MG63 (cell line): ENCODE data around the gene PHKA2. TPM values are rescaled to one million over a fixed set of nuclear protein-coding genes. Genes with fewer than 3 reads are reported as not detected.
"Not testable (repeated sequence)": the region's sequence is repeated elsewhere in the genome, so short reads cannot be mapped to it uniquely, and the experiment has no call there.

ENCODE experiments used
- DNase-seq: peaks from one replicate; pipeline ENCODE4 v3.0.0-alpha.2; 2020
- H3K27me3 ChIP-seq: fragments of 250-450 bp; sonication (Bioruptor Pico); 2 replicates; pipeline ENCODE4 v1.5.1; 2020; ENCODE audit warnings: mild to moderate bottlenecking, moderate library complexity
- H3K36me3 ChIP-seq: fragments of 250-450 bp; sonication (Bioruptor Pico); 2 replicates; pipeline ENCODE4 v1.5.1; 2020; ENCODE audit warnings: mild to moderate bottlenecking, moderate library complexity
- H3K4me3 ChIP-seq: fragments of 250-450 bp; sonication (Bioruptor Pico); 2 replicates; pipeline ENCODE4 v1.5.1; 2020; ENCODE audit warnings: mild to moderate bottlenecking, moderate library complexity
- H3K9me3 ChIP-seq: fragments of 250-450 bp; sonication (Bioruptor Pico); 2 replicates; pipeline ENCODE4 v1.5.1; 2020; ENCODE audit warnings: mild to moderate bottlenecking, moderate library complexity
- total RNA-seq: library from RNA; depleted of rRNA; stranded (reverse); fragments of >200 nt; shearing (Covaris generic); gene quantifications from 2 replicates; pipeline ENCODE4 v1.2.3, GENCODE V29; 2014; ENCODE audit warnings: low replicate concordance; rRNA removed

PHKA2 gene
- total RNA-seq, 1 experiment from 2014 or later: 13.3 TPM

- no peak overlapping the region for H3K4me3 ChIP-seq
- no peaks in the 10 kb centered on the region for H3K36me3 ChIP-seq
- no peaks in the 10 kb centered on the region for H3K27me3 ChIP-seq
- no peaks in the 10 kb centered on the region for H3K9me3 ChIP-seq
- no peak for DNase-seq
Measured at GRCh38 chrX:18871161-18871890, 112.6 kb downstream of the PHKA2 start.

- Histone ChIP-seq H3K27me3 (no peaks in the 10 kb centered on the region), H3K4me3 (no peak overlapping the region)
Measured at GRCh38 chrX:18864390-18864920, 119.5 kb downstream of the PHKA2 start.

GRCh38 chrX:18861511-18861910 lies 122.4 kb downstream of the PHKA2 start:
- Histone ChIP-seq H3K36me3 (no peaks in the 10 kb centered on the region), H3K4me3 (no peak overlapping the region), H3K9me3 (no peaks in the 10 kb centered on the region), H3K27me3 (no peaks in the 10 kb centered on the region)
- no peak for DNase-seq

More at GRCh38 chrX:18864390-18864920, 119.5 kb downstream of the PHKA2 start:
- Histone ChIP-seq H3K9me3 (no peaks in the 10 kb centered on the region), H3K36me3 (no peaks in the 10 kb centered on the region)
- no peak for DNase-seq

GRCh38 chrX:18856645-18856997 lies 127.3 kb downstream of the PHKA2 start:
- no peaks in the 10 kb centered on the region for H3K27me3 ChIP-seq
- H3K36me3 ChIP-seq: no peaks in the 10 kb centered on the region
- DNase-seq: no peak
- H3K9me3 ChIP-seq: no peaks in the 10 kb centered on the region
- no peak overlapping the region for H3K4me3 ChIP-seq

- DNase-seq: no peak
- Histone ChIP-seq H3K4me3 (no peak overlapping the region), H3K9me3 (no peaks in the 10 kb centered on the region), H3K36me3 (no peaks in the 10 kb centered on the region), H3K27me3 (no peaks in the 10 kb centered on the region)
Measured at GRCh38 chrX:18855919-18856644, 127.8 kb downstream of the PHKA2 start.

GRCh38 chrX:18847901-18848300 lies 136.0 kb downstream of the PHKA2 start:
- not testable (repeated sequence) for H3K4me3 ChIP-seq, H3K36me3 ChIP-seq, H3K9me3 ChIP-seq, DNase-seq, H3K27me3 ChIP-seq

Other genes starting within 250 kb of the PHKA2 start
- 0.20 and 0.46 TPM in 2 replicates for gene ADGRG2, start 138.4 kb upstream of the PHKA2 start, total RNA-seq